ENCODE results near the gene TPBGL. TPM values are rescaled to one million over a fixed set of nuclear protein-coding genes. Genes with fewer than 3 reads are reported as not detected.

The TPBGL gene
- 0.08 TPM in 1 of 2 replicates, not detected in the other for total RNA-seq (ENCODE audit: low replicate concordance)

DNA sequence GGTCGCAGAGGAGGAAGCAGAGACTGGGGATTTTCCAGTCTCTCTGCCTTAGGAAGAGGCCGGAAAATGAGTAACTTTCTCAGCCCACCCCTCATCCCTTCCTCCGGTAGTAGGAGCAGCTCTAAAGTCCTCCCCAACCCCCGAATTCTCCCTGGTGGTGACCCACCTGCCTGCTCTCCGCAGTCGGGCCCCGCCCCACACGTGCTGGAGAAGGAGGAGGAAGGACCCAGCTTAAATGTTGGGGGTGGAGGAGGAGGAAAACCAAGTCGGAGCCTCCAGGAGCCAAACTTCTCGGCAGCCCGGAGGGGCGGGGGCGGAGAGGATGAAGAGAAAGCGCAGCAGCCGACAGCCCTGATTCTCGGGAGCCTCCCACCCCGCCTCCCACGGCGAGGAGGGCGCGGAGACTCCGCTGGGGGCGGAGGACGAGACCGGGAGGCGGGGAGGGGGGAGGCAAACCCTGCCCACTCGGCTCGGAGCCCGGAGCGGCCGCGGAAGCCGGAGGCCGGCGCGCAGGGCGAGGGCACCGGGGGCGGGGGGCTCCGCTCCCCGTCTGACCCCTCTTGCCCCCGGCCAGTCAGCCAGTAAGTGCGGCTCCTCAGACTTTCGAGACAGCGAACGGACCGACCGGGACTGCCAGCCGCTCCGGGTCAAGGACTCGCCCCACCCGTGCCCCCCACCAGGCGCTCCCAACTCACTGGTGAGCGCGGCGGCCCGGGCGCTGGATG lies at the start of gene TPBGL:
TSS of gene TPBGL (plus strand) at position 464 of the 725 bp plus-strand sequence. CDS start 276 bp downstream, outside the sequence.
- TF ChIP-seq, protein P1, sequence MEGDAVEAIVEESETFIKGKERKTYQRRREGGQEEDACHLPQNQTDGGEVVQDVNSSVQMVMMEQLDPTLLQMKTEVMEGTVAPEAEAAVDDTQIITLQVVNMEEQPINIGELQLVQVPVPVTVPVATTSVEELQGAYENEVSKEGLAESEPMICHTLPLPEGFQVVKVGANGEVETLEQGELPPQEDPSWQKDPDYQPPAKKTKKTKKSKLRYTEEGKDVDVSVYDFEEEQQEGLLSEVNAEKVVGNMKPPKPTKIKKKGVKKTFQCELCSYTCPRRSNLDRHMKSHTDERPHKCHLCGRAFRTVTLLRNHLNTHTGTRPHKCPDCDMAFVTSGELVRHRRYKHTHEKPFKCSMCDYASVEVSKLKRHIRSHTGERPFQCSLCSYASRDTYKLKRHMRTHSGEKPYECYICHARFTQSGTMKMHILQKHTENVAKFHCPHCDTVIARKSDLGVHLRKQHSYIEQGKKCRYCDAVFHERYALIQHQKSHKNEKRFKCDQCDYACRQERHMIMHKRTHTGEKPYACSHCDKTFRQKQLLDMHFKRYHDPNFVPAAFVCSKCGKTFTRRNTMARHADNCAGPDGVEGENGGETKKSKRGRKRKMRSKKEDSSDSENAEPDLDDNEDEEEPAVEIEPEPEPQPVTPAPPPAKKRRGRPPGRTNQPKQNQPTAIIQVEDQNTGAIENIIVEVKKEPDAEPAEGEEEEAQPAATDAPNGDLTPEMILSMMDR (IDR thresholded peaks at IDR 0.05; ENCODE audit: insufficient read depth, low read length): no peak
- DNase-seq (ENCODE audit: low read depth): no peak
- H3K4me3 ChIP-seq (ENCODE audit: low read depth, low read length): peak within 1 kb of the TSS; percentile 39

DNA sequence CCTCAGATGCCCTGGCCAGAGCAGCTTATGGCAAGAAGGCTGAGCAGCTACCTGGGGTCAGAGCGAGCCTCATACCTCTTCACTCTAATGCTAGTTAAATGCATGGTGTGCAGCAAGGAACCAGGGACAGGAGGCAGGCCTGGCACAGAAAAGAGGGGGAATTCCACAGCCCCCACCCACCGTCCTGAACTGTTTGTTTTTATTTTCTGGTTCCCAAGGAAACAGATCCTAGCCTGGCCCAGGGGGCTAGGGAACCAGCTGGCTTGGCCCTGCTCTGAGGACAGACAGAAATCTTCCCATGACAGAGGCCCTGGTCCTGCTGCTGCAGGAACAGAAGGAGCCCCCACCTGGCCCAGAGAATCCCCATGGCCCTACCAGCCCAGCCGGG lies 49.2 kb upstream of the TPBGL start:
- TF ChIP-seq, protein P1 (IDR thresholded peaks at IDR 0.05; ENCODE audit: insufficient read depth, low read length): no peak
- no peak overlapping the region for H3K4me3 ChIP-seq (ENCODE audit: low read depth, low read length)
- DNase-seq (ENCODE audit: low read depth): no peak

DNA sequence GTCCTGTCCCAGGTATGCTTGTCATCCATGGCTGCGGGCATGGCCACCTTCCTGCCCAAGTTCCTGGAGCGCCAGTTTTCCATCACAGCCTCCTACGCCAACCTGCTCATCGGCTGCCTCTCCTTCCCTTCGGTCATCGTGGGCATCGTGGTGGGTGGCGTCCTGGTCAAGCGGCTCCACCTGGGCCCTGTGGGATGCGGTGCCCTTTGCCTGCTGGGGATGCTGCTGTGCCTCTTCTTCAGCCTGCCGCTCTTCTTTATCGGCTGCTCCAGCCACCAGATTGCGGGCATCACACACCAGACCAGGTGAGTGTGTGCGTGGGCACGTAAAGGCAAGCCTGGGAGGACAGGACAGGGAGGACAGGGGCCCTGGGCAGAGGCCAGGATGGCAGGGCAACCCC lies 47.3 kb upstream of the TPBGL start:
- no peak for DNase-seq (ENCODE audit: low read depth)
- no peak overlapping the region for H3K4me3 ChIP-seq (ENCODE audit: low read depth, low read length)
- TF ChIP-seq, protein P1 (IDR thresholded peaks at IDR 0.05; ENCODE audit: insufficient read depth, low read length): no peak

DNA sequence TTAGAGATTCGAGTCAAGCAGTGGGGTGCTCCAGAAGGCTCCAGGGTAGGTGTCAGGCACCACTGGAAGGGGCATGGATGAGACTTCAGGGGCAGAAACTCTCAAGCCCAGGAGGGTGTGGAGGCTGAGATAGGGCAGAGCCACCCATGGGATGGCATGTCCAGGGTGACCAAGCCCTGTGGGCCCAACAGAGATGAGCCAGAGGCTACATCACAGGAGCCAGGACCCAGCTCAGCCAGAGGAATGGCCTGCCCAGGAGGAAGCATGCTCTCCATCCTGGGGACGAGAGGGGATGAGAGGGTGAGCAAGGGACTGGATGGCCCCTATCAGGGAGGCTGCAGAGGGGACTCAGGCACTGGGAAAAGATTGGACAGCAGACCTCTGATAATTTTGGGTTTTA lies 46.9 kb upstream of the TPBGL start:
- TF ChIP-seq, protein P1 (IDR thresholded peaks at IDR 0.05; ENCODE audit: insufficient read depth, low read length): no peak
- DNase-seq (ENCODE audit: low read depth): no peak
- no peak overlapping the region for H3K4me3 ChIP-seq (ENCODE audit: low read depth, low read length)

DNA sequence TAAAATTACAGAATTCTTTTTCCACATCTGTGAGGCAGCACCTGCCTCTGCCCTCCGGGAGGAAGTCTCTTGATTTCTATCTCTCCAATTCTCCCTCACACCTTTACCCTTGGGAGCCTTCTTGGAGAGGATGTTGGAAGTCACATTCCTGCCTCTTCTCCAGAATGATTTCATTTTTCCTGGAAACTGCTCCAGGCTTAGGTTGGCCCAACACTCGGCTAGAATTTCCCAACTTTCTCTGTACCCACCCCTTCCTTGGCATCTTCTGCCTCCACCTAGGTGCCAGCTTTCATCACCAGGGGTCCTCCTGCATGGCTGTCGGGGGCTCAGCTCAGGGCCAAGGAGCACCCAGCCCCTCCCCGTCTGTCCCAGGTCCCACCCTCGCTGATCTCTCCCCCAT lies 46.4 kb upstream of the TPBGL start:
- peak; percentile 32 for DNase-seq (ENCODE audit: low read depth)
- TF ChIP-seq, protein P1 (IDR thresholded peaks at IDR 0.05; ENCODE audit: insufficient read depth, low read length): no peak
- H3K4me3 ChIP-seq (ENCODE audit: low read depth, low read length): no peak overlapping the region

DNA sequence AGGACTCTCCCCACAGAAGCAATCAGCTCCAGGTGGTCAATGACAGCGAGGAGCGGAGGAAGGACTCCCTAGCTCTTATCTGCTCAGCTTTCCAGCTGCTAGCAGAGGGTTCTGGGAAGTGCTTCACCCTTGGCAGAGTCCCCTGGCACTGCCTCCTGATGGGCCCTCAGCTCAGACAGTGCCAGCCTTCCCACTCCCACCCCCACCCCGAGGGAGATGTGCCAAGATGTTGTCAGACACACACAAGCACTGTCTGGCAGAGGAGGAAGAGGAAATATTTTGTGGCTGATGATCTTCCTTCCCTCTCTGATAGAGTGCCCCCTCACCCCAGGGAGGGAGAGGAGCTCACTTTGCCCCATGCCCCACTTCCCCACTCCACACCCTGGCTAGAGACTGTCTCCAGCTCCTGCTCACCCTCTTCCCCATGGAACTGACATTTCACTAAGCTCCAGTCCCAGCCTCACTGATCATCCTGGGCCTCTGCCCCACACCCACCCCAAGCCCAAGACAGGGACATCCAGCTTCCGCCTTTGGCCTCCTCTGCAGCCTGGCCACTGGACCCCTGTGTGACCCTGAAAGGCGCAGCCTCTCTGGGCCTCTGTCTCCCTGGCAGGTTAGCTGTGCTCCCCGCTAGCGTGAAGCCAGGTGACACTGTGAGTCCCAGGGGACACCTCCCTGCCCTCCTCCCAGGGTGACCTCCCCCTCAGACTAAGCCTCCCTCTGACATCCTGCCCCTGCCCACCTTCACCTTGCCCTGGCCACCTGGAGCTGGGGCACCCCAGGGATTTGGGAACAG lies 45.2 kb upstream of the TPBGL start:
- TF ChIP-seq, protein P1 (IDR thresholded peaks at IDR 0.05; ENCODE audit: insufficient read depth, low read length): no peak
- DNase-seq (ENCODE audit: low read depth): peak; percentile 34
- no peak overlapping the region for H3K4me3 ChIP-seq (ENCODE audit: low read depth, low read length)

All from fibroblast of the aortic adventitia (primary cell).